ENCODE results near the gene FRMD4A.

GRCh38 chr10:13690281-13690825 is 640.4 kb downstream of the FRMD4A start:
- no peak for TF ChIP-seq CTCF (conservative IDR thresholded peaks at IDR 0.05)
- TF ChIP-seq EZH2 (IDR thresholded peaks at IDR 0.05; ENCODE audit: low read depth): no peak
